Kidney tubule cell (primary cell): ENCODE results near the gene MEGF11.

Source experiments
- DNase-seq: peaks from one replicate; pipeline ENCODE4 v3.0.0-alpha.2; 2018; ENCODE audit warnings: low spot score

The MEGF11 gene

DNA sequence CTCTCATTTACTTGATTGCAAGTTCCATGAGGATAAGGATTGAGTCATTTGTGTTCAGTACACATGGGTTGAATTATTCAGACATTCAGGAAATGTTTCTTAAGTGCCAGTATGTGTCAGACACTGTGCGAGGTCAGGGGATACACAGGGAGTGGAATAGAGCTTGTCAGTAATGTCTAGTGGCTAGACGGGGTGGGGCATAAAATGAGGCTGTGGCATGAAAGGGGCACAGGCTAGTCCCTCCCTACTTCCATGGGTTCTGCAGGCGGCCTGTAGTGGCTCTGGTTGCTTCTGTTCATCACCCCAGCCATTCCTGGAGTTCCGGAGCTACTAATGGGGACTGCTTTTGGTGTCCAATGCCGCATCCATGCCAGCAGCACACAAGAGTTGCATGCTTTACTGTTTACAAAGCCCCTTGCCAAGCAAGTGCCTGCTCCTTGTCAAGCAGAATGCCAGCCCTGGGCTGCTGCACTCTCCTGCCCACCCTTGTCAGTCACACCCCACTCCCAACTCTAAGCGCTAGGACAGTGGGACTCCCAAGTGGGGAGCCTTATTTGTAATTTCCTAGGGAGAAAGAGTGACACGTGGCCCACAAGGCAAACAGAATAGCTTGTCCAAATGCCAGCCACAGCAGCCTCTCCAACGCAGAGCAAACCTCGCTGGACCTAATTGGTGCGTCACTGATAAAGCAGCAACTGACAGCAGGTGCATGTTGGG lies 313.5 kb downstream of the MEGF11 start:
- peak; percentile 95 for DNase-seq

DNA sequence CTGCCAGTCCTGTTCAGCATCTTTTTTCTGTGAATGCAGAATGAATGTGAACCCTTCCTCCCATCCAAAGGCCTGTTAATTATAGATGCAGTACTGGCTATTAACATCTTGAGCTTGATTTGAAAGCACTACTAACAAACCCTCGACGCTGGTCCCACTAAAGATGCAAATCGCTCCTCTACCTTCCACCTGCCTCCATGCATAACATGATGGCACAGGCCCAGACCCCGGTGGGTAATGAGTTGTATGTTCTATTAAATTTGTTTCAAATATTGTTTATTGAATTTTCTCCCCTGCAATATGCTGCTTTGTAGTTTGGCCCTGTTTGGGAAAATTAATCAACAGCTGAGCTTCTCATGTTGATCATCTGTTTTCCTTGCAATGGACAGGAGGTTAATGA lies 314.9 kb downstream of the MEGF11 start:
- DNase-seq = no peak

DNA sequence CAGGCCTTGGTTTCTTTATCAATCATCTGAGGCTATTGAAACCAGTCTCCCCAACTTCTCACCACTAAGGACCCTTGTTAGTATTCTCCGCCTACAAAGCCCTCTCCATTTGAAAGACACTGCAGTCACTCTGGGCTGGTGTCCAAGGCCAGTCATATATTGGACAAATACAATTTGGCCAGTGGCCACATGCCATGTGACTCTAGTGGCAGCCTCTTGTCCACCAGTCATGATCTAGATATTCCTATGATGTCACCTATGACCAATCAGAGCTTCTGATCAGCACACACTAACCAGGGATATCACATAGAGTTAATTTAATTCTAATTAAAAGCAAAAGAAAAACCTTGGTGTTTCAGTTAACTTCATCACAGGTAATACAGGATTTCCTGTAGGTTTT lies 316.1 kb downstream of the MEGF11 start:
- DNase-seq = peak; percentile 60

- no peak for DNase-seq
Measured at GRCh38 chr15:65937054-65937453, 316.5 kb downstream of the MEGF11 start.

DNA sequence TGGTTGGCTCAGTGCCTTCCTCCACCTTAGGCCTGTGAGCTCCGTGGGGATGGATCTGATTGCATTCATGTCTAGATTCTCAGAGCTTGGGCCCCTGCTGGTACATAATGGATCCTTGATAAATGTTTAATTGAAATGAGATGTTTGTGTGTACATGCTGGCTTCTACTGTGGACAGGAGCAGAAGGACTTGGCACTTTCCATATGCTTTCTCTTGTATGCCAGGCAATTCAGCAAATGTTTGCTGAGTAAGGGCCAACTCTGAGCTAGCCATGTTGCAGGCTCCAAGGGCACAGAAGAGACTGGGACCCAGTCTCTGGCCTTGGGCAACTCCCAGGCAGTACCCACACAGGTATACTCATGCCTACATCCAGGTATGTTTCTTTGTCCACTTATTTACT lies 317.3 kb downstream of the MEGF11 start:
- DNase-seq = no peak

GRCh38 chr15:65935391-65935790 lies 318.2 kb downstream of the MEGF11 start:
- no peak for DNase-seq

DNA sequence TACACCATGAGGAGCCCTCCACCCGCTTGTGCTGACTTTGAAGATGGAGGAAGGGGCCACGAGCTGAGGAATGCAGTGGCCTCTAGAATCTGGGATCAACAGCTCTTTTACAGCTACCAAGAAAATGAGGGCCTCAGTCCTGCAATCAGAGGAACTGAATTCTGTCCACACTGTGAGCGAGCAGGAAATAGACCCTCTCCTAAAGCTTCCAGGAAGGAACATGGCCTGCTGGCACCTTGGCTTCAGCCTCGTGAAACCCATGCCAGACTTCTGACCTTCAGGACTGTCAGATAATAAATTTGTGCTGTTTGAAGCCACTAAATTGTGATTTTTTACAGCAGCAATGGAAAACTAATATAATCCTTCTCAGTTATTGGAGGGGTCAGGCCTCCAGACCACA lies 322.3 kb downstream of the MEGF11 start:
- DNase-seq = no peak

GRCh38 chr15:65930134-65930533 lies 323.4 kb downstream of the MEGF11 start:
- no peak for DNase-seq

DNA sequence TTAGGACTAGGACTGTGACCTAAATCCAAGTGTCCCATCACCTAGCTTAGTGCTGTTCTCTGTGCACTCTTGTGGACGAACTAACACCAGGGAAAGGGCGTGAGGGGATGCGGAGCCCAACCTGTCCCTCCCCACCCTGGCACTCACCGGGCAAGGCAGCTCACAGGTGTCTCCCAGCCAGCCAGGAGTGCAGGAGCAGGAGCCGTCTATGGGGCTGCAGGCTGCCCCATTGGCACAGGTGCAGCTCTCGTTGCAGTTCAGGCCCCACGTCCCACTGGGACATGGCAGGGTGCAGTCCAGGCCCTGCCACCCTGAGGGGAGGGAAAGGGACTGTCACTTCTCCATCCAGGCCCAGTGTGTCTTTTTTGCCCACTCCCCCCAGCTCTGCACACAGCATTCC lies 324.0 kb downstream of the MEGF11 start:
- no peak for DNase-seq

DNA sequence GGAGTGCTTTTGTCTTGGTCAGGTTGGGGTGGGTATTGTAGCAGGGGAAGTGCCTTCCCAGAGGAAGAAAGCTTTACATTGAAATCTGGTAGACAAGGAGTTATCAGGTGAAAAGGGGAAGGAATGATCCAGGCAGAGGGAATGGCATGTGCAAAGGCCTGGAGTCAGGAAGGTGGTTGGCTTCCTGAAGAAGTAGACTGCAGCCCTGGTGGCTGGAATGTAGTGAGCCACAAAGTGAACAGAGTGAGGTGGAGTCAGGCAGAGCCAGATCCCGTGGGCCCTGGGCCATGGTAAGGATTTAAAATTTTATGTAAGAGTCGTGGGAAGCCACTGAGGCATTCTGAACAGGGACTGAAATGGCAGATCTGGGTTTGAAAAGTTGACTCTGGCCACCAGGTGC lies 326.0 kb downstream of the MEGF11 start:
- DNase-seq = no peak

GRCh38 chr15:65926899-65927298 lies 326.7 kb downstream of the MEGF11 start:
- no peak for DNase-seq

GRCh38 chr15:65926459-65926858 lies 327.1 kb downstream of the MEGF11 start:
- DNase-seq = no peak

DNA sequence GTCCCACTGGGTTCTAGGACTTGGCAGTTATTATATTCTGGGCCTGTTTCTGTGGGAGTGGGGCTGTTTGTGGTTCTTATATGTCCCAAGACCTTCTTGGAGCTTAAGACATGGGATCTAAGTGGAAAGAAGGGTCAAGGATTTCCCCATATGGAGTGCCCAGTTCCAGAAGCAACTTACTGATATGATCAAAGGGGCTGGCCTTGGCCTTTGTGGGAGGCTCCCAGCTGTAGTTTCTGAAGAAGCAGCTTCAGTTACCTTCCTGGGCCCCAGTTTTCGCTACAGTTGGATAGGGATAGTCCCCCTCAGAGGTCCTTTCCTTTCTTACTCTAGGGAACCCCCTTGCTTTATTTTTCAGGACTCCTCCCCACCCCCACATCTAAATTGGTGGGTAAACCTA lies 328.2 kb downstream of the MEGF11 start:
- no peak for DNase-seq

DNA sequence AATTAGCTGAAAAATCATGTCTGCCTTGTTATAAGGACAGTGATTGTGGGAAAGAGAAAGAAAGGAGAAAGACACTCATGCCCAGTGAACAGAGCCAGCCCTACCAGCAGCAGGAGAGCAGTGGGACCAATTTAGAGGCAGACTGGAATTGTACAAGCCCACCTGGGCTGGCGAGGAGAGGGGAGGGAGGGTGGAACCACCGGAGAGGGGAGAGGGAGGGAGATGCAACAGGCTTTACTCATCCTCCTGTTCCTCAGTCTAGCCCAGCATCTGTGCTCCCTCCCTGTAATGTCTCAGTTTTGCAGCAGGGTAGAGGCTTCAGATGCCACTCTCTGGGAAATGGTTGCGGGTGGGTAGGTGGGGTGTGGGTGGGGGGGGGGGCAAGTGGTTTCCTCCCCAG lies 329.5 kb downstream of the MEGF11 start:
- DNase-seq = no peak

GRCh38 chr15:65923264-65923663 lies 330.3 kb downstream of the MEGF11 start:
- DNase-seq = no peak

- no peak for DNase-seq
Measured at GRCh38 chr15:65922621-65923020, 330.9 kb downstream of the MEGF11 start.

DNA sequence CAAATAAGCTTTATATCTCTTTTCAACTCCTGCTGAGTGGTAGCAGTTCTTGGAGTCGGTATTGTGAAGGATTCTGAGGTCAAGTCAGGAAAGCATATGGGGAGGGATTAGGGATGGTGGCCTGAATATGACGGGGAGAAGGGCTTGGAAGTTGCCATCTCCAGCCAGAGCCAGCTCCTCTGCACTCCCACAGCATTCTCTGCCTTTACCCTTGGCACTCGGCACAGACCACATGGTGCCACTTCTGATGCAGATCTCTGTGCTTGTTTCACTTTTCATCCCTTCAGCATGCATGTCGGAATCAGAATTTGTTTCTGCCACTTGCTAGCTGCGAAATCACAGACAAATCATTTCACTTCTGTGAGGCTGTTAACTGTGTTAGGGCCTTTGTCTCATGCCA lies 331.8 kb downstream of the MEGF11 start:
- DNase-seq = no peak

DNA sequence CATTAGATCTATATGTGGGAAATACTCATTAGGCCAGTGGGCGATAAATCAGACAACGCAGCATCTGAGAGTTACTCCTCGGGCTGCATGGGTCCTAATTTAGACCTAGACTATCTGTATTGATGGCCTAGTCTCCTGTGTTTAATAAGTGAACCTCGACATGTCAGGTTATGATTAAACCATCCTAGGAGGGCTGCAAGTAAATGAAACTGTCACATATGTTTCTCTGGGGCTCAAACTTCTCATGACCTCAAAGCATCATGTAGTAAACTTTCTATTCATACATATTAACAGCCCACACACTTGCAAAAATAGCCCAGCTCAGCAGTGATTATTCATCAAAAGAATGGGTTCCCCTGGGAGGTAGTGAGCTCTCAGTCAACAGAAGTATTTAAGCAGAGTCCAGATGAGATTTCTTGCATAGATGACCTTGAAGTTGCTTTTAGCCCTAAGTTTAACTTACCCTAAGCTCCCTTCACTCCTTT lies 332.7 kb downstream of the MEGF11 start:
- no peak for DNase-seq

- DNase-seq = no peak
Measured at GRCh38 chr15:65920121-65920520, 333.4 kb downstream of the MEGF11 start.

DNA sequence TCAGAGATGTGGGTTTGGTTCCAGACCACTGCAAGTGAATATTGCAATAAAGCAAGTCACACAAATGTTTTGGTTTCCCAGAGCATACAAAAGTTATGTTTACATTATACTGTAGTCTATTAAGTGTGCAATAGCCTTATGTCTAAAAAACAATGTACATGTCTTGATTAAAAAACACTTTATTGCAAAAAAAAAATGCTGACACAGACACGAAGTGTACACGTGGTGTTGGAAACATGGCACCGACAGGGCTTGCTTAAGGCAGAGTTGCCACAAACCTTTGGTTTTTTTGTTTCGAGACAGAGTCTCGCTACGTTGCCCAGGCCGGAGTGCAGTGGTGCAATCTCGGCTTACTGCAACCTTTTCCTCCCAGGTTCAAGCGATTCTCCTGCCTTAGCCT lies 334.2 kb downstream of the MEGF11 start:
- DNase-seq = no peak

- DNase-seq = no peak
Measured at GRCh38 chr15:65918945-65919344, 334.6 kb downstream of the MEGF11 start.

GRCh38 chr15:65918357-65918920 lies 335.1 kb downstream of the MEGF11 start:
- no peak for DNase-seq

DNA sequence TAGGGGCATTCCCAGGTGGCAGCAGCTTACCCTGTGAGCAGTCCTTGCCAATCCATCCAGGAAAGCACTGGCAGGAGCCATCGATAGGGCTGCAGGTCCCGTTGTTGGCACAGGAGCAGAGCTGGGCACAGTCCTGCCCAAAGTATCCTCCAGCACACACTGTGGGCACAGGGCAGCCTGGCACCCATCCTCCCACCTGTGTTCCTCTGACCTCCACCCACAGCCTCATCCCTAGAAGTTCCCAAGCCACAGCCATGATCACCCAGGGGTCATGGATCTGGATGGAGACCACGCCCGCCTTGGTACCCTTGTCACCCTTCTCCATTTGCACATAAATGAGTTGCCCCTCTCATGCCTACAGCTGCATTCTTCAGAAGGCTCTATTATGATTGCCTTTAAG lies 335.6 kb downstream of the MEGF11 start:
- no peak for DNase-seq

DNA sequence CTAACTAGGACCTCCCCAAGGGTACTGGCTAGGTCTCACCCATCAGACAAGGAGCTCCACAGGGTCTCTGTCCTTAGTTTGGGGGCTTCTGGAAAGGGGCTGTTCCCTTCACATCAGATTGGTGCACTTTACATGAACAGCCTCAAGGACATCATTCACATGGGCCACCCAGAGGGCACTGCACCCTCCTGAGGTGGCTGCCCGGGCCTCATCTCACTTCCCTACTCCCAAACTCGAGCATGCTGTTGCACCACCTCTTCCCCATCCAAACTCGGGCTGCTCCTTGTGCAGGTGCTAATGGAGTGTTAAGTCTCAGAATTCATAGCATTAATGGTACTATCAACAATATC lies 336.2 kb downstream of the MEGF11 start:
- no peak for DNase-seq
